GM12875 (cell line): ENCODE measurements around the gene AGRN.
"Not testable (repeated sequence)": the region's sequence is repeated elsewhere in the genome, so short reads cannot be mapped to it uniquely, and the experiment has no call there.

ENCODE experiments used
- H3K4me3 ChIP-seq: one replicate; pipeline ENCODE4 v1.5.1; 2011; ENCODE audit warnings: low read depth, low read length, control low read depth
- CTCF ChIP-seq: IDR thresholded peaks from 2 replicates; pipeline ENCODE4 v1.5.1; 2011; ENCODE audit warnings: low read depth, mild to moderate bottlenecking, control low read depth, inconsistent platforms, low read length, moderate library complexity, borderline replicate concordance; ENCODE audit not compliant: insufficient read depth

AGRN gene

GRCh38 chr1:974293-974640, 45.7 kb upstream of the AGRN start:
- TF ChIP-seq CTCF = no peak

GRCh38 chr1:974687-975328, 45.1 kb upstream of the AGRN start:
- no peak overlapping the region for H3K4me3 ChIP-seq
- no peak for TF ChIP-seq CTCF

More at GRCh38 chr1:974293-974640, 45.7 kb upstream of the AGRN start:
- H3K4me3 ChIP-seq = no peak overlapping the region

GRCh38 chr1:975365-975764, 44.6 kb upstream of the AGRN start:
- no peak for TF ChIP-seq CTCF
- no peak overlapping the region for H3K4me3 ChIP-seq

GRCh38 chr1:975896-976683, 43.8 kb upstream of the AGRN start:
- no peak overlapping the region for H3K4me3 ChIP-seq
- TF ChIP-seq CTCF = peak; percentile 48

- H3K4me3 ChIP-seq = not testable (repeated sequence)
Observed at GRCh38 chr1:976791-977190, 43.1 kb upstream of the AGRN start.

- TF ChIP-seq CTCF = no peak
- no peak overlapping the region for H3K4me3 ChIP-seq
Observed at GRCh38 chr1:978069-978834, 41.7 kb upstream of the AGRN start.

GRCh38 chr1:978835-979743, 40.8 kb upstream of the AGRN start:
- H3K4me3 ChIP-seq = no peak overlapping the region
- no peak for TF ChIP-seq CTCF
